ENCODE results near the gene TRPV3. TPM values are rescaled to one million over a fixed set of nuclear protein-coding genes. Genes with fewer than 3 reads are reported as not detected.
A peak's percentile ranks its signal among the peaks of the same experiment; 100 is the strongest.

Gene TRPV3
- total and polyA plus RNA-seq, 2 of the 13 experiments (the other 11 are each of a cell fraction or from before 2014, with no cell fraction given), result 0.90 to 1.0 TPM

DNA sequence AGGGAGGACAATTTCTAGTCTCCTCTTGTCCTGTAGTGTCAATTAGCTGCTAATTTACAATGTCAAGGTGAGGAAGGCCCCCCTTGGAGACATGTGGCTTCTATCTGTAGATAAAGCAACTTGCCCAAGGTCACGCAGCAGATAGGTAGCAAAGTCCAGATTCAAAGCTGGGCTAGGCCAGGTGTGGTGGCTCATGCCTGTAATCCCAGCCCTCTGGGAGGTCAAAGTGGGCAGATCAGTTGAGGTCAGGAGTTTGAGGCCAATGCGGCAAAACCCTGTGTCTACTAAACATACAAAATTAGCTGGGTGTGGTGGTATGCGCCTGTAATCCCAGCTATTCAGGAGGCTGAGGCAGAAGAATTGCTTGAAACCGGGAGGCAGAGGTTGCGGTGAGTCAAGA, 11.1 kb downstream of the TRPV3 start (continued):
- TF ChIP-seq NKX3-1 (CRISPR knock-in tag; IDR thresholded peaks at IDR 0.05), result no peak
- TF ChIP-seq, protein P1, sequence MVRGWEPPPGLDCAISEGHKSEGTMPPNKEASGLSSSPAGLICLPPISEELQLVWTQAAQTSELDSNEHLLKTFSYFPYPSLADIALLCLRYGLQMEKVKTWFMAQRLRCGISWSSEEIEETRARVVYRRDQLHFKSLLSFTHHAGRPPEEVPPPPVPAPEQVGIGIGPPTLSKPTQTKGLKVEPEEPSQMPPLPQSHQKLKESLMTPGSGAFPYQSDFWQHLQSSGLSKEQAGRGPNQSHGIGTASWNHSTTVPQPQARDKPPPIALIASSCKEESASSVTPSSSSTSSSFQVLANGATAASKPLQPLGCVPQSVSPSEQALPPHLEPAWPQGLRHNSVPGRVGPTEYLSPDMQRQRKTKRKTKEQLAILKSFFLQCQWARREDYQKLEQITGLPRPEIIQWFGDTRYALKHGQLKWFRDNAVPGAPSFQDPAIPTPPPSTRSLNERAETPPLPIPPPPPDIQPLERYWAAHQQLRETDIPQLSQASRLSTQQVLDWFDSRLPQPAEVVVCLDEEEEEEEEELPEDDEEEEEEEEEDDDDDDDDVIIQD (CRISPR knock-in tag; IDR thresholded peaks at IDR 0.05; ENCODE audit: low read depth), result 0 out of 2 replicates have a peak, but pooled peaks have one; percentile 28
- no peak for TF ChIP-seq MED13 (CRISPR knock-in tag; IDR thresholded peaks at IDR 0.05)
- no peak for TF ChIP-seq SMAD9 (CRISPR knock-in tag; IDR thresholded peaks at IDR 0.05)
- TF ChIP-seq ZNF598 (CRISPR knock-in tag; IDR thresholded peaks at IDR 0.05; ENCODE audit: borderline replicate concordance), result no peak
- no peak for TF ChIP-seq ZEB1 (IDR thresholded peaks at IDR 0.05; ENCODE audit: insufficient replicate concordance, low read depth)
- no peak for TF ChIP-seq MTF2 (CRISPR knock-in tag; IDR thresholded peaks at IDR 0.05; ENCODE audit: borderline replicate concordance)
- no peak for TF ChIP-seq GLI4 (CRISPR knock-in tag; IDR thresholded peaks at IDR 0.05; ENCODE audit: borderline replicate concordance)
- no peak; the same call in 1 of the 2 replicates for TF ChIP-seq CHD4 (IDR thresholded peaks at IDR 0.05; ENCODE audit: borderline replicate concordance, low read length)
- TF ChIP-seq, protein P2, sequence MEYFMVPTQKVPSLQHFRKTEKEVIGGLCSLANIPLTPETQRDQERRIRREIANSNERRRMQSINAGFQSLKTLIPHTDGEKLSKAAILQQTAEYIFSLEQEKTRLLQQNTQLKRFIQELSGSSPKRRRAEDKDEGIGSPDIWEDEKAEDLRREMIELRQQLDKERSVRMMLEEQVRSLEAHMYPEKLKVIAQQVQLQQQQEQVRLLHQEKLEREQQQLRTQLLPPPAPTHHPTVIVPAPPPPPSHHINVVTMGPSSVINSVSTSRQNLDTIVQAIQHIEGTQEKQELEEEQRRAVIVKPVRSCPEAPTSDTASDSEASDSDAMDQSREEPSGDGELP (IDR thresholded peaks at IDR 0.05; ENCODE audit: borderline replicate concordance, low read depth), result peak; percentile 27; the same call in 1 of the 2 replicates
- TF ChIP-seq, protein P3, sequence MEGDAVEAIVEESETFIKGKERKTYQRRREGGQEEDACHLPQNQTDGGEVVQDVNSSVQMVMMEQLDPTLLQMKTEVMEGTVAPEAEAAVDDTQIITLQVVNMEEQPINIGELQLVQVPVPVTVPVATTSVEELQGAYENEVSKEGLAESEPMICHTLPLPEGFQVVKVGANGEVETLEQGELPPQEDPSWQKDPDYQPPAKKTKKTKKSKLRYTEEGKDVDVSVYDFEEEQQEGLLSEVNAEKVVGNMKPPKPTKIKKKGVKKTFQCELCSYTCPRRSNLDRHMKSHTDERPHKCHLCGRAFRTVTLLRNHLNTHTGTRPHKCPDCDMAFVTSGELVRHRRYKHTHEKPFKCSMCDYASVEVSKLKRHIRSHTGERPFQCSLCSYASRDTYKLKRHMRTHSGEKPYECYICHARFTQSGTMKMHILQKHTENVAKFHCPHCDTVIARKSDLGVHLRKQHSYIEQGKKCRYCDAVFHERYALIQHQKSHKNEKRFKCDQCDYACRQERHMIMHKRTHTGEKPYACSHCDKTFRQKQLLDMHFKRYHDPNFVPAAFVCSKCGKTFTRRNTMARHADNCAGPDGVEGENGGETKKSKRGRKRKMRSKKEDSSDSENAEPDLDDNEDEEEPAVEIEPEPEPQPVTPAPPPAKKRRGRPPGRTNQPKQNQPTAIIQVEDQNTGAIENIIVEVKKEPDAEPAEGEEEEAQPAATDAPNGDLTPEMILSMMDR (CRISPR knock-in tag; IDR thresholded peaks at IDR 0.05), result no peak
- TF ChIP-seq FOSL2 (CRISPR knock-in tag; IDR thresholded peaks at IDR 0.05), result no peak
- TF ChIP-seq CEBPG (CRISPR knock-in tag; IDR thresholded peaks at IDR 0.05), result no peak
- TF ChIP-seq, protein P4, sequence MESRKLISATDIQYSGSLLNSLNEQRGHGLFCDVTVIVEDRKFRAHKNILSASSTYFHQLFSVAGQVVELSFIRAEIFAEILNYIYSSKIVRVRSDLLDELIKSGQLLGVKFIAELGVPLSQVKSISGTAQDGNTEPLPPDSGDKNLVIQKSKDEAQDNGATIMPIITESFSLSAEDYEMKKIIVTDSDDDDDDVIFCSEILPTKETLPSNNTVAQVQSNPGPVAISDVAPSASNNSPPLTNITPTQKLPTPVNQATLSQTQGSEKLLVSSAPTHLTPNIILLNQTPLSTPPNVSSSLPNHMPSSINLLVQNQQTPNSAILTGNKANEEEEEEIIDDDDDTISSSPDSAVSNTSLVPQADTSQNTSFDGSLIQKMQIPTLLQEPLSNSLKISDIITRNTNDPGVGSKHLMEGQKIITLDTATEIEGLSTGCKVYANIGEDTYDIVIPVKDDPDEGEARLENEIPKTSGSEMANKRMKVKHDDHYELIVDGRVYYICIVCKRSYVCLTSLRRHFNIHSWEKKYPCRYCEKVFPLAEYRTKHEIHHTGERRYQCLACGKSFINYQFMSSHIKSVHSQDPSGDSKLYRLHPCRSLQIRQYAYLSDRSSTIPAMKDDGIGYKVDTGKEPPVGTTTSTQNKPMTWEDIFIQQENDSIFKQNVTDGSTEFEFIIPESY (CRISPR knock-in tag; IDR thresholded peaks at IDR 0.05), result no peak
- TF ChIP-seq PCBP2 (optimal IDR thresholded peaks at IDR 0.05; ENCODE audit: low read depth, low read length, poor library complexity, severe bottlenecking), result no peak
- TF ChIP-seq, protein P5, sequence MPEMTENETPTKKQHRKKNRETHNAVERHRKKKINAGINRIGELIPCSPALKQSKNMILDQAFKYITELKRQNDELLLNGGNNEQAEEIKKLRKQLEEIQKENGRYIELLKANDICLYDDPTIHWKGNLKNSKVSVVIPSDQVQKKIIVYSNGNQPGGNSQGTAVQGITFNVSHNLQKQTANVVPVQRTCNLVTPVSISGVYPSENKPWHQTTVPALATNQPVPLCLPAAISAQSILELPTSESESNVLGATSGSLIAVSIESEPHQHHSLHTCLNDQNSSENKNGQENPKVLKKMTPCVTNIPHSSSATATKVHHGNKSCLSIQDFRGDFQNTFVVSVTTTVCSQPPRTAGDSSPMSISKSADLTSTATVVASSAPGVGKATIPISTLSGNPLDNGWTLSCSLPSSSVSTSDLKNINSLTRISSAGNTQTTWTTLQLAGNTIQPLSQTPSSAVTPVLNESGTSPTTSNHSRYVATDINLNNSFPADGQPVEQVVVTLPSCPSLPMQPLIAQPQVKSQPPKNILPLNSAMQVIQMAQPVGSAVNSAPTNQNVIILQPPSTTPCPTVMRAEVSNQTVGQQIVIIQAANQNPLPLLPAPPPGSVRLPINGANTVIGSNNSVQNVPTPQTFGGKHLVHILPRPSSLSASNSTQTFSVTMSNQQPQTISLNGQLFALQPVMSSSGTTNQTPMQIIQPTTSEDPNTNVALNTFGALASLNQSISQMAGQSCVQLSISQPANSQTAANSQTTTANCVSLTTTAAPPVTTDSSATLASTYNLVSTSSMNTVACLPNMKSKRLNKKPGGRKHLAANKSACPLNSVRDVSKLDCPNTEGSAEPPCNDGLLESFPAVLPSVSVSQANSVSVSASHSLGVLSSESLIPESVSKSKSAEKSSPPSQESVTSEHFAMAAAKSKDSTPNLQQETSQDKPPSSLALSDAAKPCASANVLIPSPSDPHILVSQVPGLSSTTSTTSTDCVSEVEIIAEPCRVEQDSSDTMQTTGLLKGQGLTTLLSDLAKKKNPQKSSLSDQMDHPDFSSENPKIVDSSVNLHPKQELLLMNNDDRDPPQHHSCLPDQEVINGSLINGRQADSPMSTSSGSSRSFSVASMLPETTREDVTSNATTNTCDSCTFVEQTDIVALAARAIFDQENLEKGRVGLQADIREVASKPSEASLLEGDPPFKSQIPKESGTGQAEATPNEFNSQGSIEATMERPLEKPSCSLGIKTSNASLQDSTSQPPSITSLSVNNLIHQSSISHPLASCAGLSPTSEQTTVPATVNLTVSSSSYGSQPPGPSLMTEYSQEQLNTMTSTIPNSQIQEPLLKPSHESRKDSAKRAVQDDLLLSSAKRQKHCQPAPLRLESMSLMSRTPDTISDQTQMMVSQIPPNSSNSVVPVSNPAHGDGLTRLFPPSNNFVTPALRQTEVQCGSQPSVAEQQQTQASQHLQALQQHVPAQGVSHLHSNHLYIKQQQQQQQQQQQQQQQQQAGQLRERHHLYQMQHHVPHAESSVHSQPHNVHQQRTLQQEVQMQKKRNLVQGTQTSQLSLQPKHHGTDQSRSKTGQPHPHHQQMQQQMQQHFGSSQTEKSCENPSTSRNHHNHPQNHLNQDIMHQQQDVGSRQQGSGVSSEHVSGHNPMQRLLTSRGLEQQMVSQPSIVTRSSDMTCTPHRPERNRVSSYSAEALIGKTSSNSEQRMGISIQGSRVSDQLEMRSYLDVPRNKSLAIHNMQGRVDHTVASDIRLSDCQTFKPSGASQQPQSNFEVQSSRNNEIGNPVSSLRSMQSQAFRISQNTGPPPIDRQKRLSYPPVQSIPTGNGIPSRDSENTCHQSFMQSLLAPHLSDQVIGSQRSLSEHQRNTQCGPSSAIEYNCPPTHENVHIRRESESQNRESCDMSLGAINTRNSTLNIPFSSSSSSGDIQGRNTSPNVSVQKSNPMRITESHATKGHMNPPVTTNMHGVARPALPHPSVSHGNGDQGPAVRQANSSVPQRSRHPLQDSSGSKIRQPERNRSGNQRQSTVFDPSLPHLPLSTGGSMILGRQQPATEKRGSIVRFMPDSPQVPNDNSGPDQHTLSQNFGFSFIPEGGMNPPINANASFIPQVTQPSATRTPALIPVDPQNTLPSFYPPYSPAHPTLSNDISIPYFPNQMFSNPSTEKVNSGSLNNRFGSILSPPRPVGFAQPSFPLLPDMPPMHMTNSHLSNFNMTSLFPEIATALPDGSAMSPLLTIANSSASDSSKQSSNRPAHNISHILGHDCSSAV (CRISPR knock-in tag; IDR thresholded peaks at IDR 0.05; ENCODE audit: borderline replicate concordance), result no peak
